ENCODE measurements around the gene PLA2G4B. TPM values are rescaled to one million over a fixed set of nuclear protein-coding genes. Genes with fewer than 3 reads are reported as not detected.

Gene PLA2G4B
- polyA plus RNA-seq, 1 experiment, result 2.4 TPM

- DNase-seq (ENCODE audit: low read depth), result no peak
- POLR2A ChIA-PET, result no interaction called here
- no peaks in the 10 kb centered on the region for H3K27me3 ChIP-seq (ENCODE audit: control insufficient read depth, insufficient read depth, low read length)
- CTCF ChIA-PET, result interaction anchor here (3.7 kb wide), 1 partner anchor 44 kb away, joined by 19 read pairs; the partner anchor contains the start of gene MAPKBP1
- no peak overlapping the region for H3K4me3 ChIP-seq (ENCODE audit: low read depth, low read length)
- H3K36me3 ChIP-seq (ENCODE audit: control insufficient read depth, insufficient read depth, low read length), result peaks cover 51% of the 10 kb centered on the region
- no peak for TF ChIP-seq CTCF (IDR thresholded peaks at IDR 0.05; ENCODE audit: insufficient read depth, low read depth, low read length)
Observed at GRCh38 chr15:41817327-41817726, 21.3 kb upstream of the PLA2G4B start.

GRCh38 chr15:41817781-41818180 lies 20.9 kb upstream of the PLA2G4B start:
- no peak for TF ChIP-seq CTCF (IDR thresholded peaks at IDR 0.05; ENCODE audit: insufficient read depth, low read depth, low read length)
- DNase-seq (ENCODE audit: low read depth), result no peak
- CTCF ChIA-PET, result interaction anchor here (0.9 to 3.7 kb wide), 3 partner anchors 8 to 44 kb away, joined by 4 to 19 read pairs (median 5); partner anchors contain the start of gene MAPKBP1
- Histone ChIP-seq H3K36me3 (ENCODE audit: control insufficient read depth, insufficient read depth, low read length) (peaks cover 51% of the 10 kb centered on the region), H3K4me3 (ENCODE audit: low read depth, low read length) (no peak overlapping the region), H3K27me3 (ENCODE audit: control insufficient read depth, insufficient read depth, low read length) (no peaks in the 10 kb centered on the region)
- POLR2A ChIA-PET, result no interaction called here

- POLR2A ChIA-PET, result no interaction called here
- CTCF ChIA-PET, result interaction anchor here (1.2 to 5.0 kb wide), 3 partner anchors 8 to 46 kb away, joined by 3 to 36 read pairs (median 30); partner anchors contain the start of gene MAPKBP1
- no peak overlapping the region for H3K4me3 ChIP-seq (ENCODE audit: low read depth, low read length)
- no peaks in the 10 kb centered on the region for H3K27me3 ChIP-seq (ENCODE audit: control insufficient read depth, insufficient read depth, low read length)
- no peak for TF ChIP-seq CTCF (IDR thresholded peaks at IDR 0.05; ENCODE audit: insufficient read depth, low read depth, low read length)
- H3K36me3 ChIP-seq (ENCODE audit: control insufficient read depth, insufficient read depth, low read length), result peaks cover 55% of the 10 kb centered on the region
- no peak for DNase-seq (ENCODE audit: low read depth)
Observed at GRCh38 chr15:41819455-41820050, 19.1 kb upstream of the PLA2G4B start.

- POLR2A ChIA-PET, result interaction anchor here (0.5 kb wide), 1 partner anchor 10 kb away, joined by 6 read pairs; no protein-coding TSS in a partner anchor
- no peak overlapping the region for H3K4me3 ChIP-seq (ENCODE audit: low read depth, low read length)
- CTCF ChIA-PET, result interaction anchor here (3.7 to 5.0 kb wide), 2 partner anchors 9 to 47 kb away, joined by 30 to 36 read pairs; partner anchors contain the start of gene MAPKBP1
- H3K36me3 ChIP-seq (ENCODE audit: control insufficient read depth, insufficient read depth, low read length), result peaks cover 49% of the 10 kb centered on the region
- TF ChIP-seq CTCF (IDR thresholded peaks at IDR 0.05; ENCODE audit: insufficient read depth, low read depth, low read length), result no peak
- DNase-seq (ENCODE audit: low read depth), result no peak
- H3K27me3 ChIP-seq (ENCODE audit: control insufficient read depth, insufficient read depth, low read length), result no peaks in the 10 kb centered on the region
Observed at GRCh38 chr15:41820791-41821423, 17.7 kb upstream of the PLA2G4B start.

GRCh38 chr15:41821831-41822230 lies 16.8 kb upstream of the PLA2G4B start:
- ChIA-PET POLR2A (no interaction called here), CTCF (interaction anchor here (3.7 to 5.0 kb wide), 2 partner anchors 10 to 48 kb away, joined by 30 to 36 read pairs; partner anchors contain the start of gene MAPKBP1)
- peaks cover 51% of the 10 kb centered on the region for H3K36me3 ChIP-seq (ENCODE audit: control insufficient read depth, insufficient read depth, low read length)
- H3K27me3 ChIP-seq (ENCODE audit: control insufficient read depth, insufficient read depth, low read length), result no peaks in the 10 kb centered on the region
- TF ChIP-seq CTCF (IDR thresholded peaks at IDR 0.05; ENCODE audit: insufficient read depth, low read depth, low read length), result no peak
- no peak for DNase-seq (ENCODE audit: low read depth)
- H3K4me3 ChIP-seq (ENCODE audit: low read depth, low read length), result no peak overlapping the region
